ENCODE measurements around the gene SIRT2.

Gene SIRT2

GRCh38 chr19:38920602-38921419 is 21.4 kb upstream of the SIRT2 start:
- DNase-seq (ENCODE audit: insufficient read length, low spot score) = no peak
- FAIRE-seq = no peak

DNA sequence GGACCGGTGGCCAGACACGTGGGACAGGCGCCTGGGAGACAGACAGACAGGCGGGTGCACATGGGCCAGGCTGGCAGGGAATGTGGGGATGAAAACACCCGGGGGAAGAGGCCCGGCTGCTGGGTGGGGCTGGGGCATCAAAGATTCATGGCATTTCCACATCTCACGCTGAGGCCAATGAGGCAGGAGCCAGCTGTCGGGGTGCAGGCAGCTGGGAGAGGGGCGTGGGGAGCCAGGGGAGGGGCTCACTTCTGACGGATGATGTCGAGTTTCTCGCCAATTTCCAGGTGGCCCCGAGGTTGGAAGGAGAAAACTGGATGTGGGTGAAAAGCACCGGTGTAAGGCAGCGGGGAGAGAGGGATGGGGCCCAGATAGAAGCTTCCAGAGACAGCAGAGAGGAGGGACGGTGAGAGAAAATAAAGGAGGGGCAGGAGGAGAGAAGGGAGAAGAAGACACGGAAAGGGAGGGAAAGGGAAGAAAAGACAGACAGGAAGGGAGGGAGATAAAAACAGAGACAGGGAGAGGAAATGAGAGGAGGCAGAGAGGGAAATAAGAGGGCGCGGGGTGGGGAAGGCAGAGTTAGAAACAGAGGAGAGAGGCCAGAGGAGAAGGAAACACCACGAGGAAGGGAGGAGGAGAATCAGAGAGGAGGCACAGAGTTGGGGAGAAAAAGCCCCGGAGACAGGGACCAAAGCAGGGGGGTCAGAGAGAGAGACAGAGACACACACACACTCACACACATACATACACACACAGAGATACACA is 20.6 kb upstream of the SIRT2 start:
- no peak for FAIRE-seq
- no peak for DNase-seq (ENCODE audit: insufficient read length, low spot score)

- no peak for FAIRE-seq
These were observed 19.1 kb upstream of the SIRT2 start for GRCh38 chr19:38918526-38918925.

DNA sequence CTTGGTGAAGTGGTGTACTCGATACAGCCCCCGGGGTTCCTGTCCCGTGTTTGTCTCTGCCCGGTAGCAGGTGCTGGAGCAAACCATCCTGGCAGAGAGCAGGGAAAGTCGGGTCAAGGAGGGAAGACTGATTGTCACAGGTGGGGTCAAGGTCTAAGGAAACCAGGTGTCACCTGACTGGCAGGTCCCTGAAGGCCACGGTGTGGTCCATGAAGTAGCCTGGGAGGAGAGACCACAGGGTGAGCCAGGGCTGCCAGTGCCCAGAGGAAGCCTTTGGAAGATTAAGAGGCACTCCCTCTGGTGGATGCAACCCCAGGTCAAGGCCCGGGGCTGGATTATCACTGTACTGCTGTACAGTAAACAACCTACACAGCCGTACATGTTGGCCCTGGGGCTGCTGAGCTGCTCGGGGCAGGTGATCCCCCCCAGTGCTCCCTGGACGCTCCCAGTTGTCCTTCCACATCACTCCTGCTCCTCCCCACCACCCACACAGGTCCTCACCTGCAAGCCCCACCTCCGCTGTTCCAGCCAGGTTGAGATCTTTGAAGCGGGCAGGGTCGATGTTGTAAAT is 18.6 kb upstream of the SIRT2 start:
- FAIRE-seq (no peak), DNase-seq (ENCODE audit: insufficient read length, low spot score) (no peak)

More at GRCh38 chr19:38918526-38918925, 19.1 kb upstream of the SIRT2 start:
- no peak for DNase-seq (ENCODE audit: insufficient read length, low spot score)

GRCh38 chr19:38917516-38917915 is 18.1 kb upstream of the SIRT2 start:
- no peak for FAIRE-seq
- no peak for DNase-seq (ENCODE audit: insufficient read length, low spot score)

DNA sequence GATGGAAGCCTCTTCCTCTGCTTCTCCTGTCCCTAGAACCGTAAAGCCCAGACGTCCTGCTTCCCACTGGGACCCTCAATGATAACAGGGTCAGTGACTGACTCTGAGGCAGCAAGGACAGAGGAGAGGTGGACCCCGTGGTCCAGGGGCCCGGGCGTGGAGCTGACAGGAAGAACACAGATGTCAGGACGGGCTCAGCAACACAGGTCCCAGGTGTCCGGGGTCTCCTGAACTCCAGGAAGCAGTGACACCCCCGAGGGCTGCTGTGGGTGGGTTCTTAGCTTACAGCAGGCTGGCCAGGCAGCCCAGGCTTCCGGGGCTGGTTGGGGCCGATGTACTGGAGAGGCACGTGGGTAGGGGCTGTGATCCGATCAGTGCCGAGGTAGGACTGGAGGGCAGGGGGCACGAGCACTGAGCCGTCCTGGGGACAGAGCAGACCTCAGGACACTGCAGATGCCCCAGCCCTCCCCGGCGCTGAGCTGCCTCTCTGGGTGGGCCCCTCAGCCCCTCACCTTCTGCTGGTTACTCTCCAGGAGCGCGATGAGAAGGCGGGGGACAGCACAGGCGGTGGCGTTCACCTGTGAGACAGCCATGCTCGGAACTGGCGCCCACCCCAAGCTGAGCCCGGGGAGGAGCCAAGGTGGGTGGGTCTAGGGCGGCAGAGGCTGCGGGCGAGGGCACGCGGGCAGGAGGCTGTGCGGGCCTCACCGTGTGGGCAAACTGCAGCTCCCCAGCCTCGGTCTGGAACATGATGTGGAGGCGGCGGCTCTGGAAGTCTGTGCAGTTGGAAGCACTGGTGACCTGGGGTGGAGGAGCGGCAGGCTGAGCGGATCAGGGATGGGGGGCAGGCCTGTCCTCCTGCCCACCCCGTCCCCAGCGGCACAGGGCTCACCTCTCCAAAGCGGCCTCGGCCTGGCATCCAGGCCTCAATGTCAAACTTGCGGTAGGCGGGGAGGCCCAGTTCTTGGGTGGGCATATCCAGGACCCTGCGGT is 16.2 kb upstream of the SIRT2 start:
- FAIRE-seq (no peak), DNase-seq (ENCODE audit: insufficient read length, low spot score) (no peak)

DNA sequence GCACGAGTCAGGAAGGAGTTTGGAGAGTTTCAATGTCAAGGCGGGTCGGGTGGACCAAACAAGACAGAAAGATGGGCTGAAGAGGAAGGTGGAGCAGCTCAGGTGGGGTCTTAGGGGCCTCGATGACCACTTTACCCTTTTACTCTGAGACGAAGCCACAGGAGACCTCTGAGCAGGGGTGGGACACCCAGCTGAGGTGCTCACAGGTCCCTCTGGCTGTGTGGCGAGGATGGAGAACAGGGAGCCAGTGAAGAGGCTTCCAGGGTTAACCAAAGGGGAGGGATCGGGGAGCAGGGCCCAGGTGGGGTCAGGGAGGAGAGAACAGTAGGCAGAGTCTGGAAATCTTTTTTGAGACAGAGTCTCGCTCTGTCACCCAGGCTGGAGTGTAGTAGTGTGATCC is 14.5 kb upstream of the SIRT2 start:
- no peak for FAIRE-seq

DNA sequence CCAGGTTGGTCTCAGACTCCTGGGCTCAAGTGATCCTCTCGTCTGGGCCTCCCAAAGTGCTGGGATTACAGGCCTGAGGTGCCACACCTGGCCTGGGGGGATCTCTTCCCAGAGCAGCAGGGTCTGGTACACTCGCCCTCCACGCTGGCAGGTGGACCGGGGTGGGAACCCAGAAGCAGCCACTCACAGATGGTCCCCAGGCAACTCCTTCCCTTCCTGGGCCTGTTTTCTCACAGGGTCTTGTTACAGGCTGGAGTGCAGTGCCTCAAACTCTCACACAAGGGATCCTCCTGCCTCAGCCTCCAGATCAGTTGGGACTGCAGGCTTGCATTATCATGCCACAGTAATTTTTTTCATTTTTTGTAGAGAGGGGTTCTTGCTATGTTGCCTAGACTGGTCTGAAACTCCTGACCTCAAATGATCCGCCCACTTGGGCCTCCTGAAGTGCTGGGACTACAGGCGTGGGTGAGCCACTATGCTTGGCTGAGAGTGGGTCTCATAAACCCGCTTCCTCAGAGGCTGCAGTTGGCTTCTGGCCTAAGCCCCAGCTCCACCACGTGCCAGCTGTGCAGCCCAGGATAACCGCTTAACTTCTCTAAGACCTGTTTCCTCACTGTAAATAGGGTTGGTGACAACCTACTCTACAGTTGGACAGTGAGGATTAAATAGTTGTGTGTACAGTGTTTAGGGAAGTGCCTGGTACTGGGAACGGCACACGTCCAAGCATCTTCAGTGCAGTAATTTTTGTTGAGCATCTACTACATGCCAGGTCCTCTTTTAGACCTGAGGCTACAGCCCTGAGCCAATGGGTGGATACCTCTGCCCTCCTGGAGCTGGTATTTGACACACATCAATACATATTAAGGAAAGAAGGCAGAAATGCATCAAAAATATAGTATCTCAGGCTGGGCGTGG is 13.4 kb upstream of the SIRT2 start:
- FAIRE-seq = no peak

More for the DNA sequence above, 14.5 kb upstream of the SIRT2 start:
- DNase-seq (ENCODE audit: insufficient read length, low spot score) = no peak

DNA sequence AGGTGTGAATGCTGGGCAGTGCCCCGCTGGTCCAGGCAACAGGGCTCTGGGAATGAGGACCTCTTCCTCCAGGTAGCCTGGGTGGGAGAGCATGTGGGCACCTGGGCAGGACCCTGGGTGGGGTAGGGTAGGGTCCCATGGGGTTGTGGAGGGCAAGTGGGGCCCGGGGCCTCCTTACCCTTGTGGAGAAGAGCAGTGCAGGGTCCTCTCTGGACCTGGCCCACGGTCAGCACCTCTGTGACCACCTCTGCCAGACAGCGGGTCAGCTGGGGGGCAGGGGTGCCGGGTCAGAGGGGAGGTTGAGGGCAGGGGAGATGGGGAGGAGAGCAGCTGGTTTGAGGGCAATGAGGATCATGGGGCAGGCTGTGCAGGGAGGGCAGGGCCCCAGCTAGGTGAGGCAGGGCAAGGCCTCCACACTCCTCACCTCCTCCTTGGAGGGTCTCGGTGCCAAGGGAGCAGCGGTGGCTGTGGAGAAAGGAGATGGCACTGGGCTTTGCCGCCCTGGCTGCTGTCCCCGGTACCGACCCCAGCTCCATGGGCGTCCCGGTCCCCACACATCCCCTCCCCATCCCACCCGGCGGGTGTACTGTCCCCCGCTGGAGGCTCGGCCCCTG is 12.1 kb upstream of the SIRT2 start:
- no peak for DNase-seq (ENCODE audit: insufficient read length, low spot score)
- no peak for FAIRE-seq

More for the DNA sequence above, 13.4 kb upstream of the SIRT2 start:
- DNase-seq (ENCODE audit: insufficient read length, low spot score) = no peak

GRCh38 chr19:38910488-38910887 is 11.1 kb upstream of the SIRT2 start:
- FAIRE-seq (no peak), DNase-seq (ENCODE audit: insufficient read length, low spot score) (no peak)

DNA sequence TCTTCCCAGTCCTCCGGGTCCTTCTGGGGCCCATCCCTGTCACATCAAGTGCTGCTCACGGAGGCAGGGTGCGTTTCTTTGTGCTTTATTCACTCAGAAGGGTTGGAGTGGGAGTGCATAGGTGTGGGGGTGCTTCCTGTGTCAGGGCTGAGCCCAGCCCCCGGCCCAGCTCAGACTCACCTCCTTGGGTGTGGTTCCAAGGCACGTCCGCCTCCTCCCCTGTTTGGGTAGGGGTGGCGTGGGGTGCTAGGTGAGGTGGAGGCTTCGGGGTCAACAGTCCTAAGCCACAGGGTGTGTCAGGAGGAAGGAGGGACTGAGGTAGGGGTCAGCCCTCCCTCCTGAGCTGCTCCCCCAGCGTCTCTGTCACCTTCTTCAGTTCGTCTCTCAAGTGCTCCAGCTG is 9.5 kb upstream of the SIRT2 start:
- DNase-seq (ENCODE audit: insufficient read length, low spot score) (no peak), FAIRE-seq (no peak)

DNA sequence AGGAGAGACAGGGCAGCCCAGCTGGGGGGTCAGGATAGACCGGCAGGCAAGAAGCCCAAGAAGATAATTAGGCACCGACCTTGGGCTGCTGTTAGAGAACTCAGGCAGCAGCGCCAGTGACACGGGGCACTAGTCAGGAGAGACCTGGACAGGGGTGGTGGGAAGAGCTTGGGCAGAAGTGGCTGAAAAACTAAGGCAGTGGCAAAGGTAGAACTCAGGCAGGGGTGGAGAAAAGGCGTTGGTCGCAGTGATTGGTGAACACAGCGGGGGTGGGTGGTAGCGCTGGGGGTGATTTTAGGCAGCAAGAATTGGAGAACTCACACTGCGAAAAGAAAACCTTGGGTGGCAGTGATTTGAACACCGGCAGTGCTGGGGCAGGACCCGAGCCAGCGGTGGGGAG is 8.3 kb upstream of the SIRT2 start:
- DNase-seq (ENCODE audit: insufficient read length, low spot score) (no peak), FAIRE-seq (no peak)

- DNase-seq (ENCODE audit: insufficient read length, low spot score) (no peak), FAIRE-seq (no peak)
These were observed 7.8 kb upstream of the SIRT2 start for GRCh38 chr19:38907227-38907626.

DNA sequence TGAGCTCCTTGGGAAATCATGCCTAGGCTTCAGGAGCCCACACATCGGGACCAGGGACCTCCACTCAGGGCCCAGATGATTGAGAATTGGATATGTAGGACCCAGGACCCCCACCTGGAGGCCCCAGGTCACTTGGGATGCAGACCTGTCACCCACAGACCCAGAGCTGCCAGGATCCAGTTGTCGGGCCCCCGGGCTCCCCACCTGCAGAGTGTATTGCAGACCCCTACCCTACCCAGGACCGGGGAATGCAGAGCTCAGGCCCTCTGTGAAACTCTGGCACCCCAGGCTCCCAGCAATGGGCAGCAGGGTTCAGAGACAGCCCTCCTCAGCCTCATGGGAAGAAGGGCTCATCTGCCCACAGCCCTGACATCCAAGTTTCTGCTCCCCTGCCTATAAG is 6.2 kb upstream of the SIRT2 start:
- FAIRE-seq (no peak), DNase-seq (ENCODE audit: insufficient read length, low spot score) (no peak)

- DNase-seq (ENCODE audit: insufficient read length, low spot score) = no peak
These were observed 5.4 kb upstream of the SIRT2 start for GRCh38 chr19:38904581-38905539.

GRCh38 chr19:38901683-38902082 is 2.3 kb upstream of the SIRT2 start:
- DNase-seq (ENCODE audit: insufficient read length, low spot score) = no peak
- FAIRE-seq = no peak

More at GRCh38 chr19:38904581-38905539, 5.4 kb upstream of the SIRT2 start:
- no peak for FAIRE-seq

- no peak for FAIRE-seq
- DNase-seq (ENCODE audit: insufficient read length, low spot score) = no peak
These were observed 1.3 kb upstream of the SIRT2 start for GRCh38 chr19:38900743-38901190.

- FAIRE-seq = no peak
- DNase-seq (ENCODE audit: insufficient read length, low spot score) = no peak
These were observed 798 bp upstream of the SIRT2 start for GRCh38 chr19:38900202-38900629.

All from GM19239 (cell line).